Liver (tissue), 9 donors: Measurements from ENCODE around the gene COG2. TPM values are rescaled to one million over a fixed set of nuclear protein-coding genes. Genes with fewer than 3 reads are reported as not detected.

Source experiments
- DNase-seq: peaks from one replicate; pipeline ENCODE4 v3.0.0-alpha.2; 2017; ENCODE audit warnings: low spot score
- H3K27ac ChIP-seq, 2 donors: one replicate each; pipeline ENCODE4 v1.7.0; 2013; ENCODE audit warnings: inconsistent platforms in 2 of 2, low read length in 2 of 2, control low read depth in 1 of 2, low read depth in 1 of 2, mild to moderate bottlenecking in 1 of 2
- H3K27me3 ChIP-seq, 4 donors: one replicate each; pipeline versions ENCODE4 v1.6.1 to v1.7.0; 2013; ENCODE audit warnings: low read length in 3 of 4, inconsistent platforms in 1 of 4, mild to moderate bottlenecking in 1 of 4, moderate library complexity in 1 of 4; ENCODE audit not compliant: control insufficient read depth in 4 of 4, insufficient read depth in 4 of 4
- H3K36me3 ChIP-seq, 4 donors: one replicate each; pipeline versions ENCODE4 v1.6.1 to v1.7.0; 2013; ENCODE audit warnings: low read length in 3 of 4, mild to moderate bottlenecking in 3 of 4, low read depth in 1 of 4, moderate library complexity in 1 of 4; ENCODE audit not compliant: control insufficient read depth in 4 of 4, insufficient read depth in 3 of 4
- H3K4me1 ChIP-seq, 4 donors: one replicate each; pipeline versions ENCODE4 v1.6.1 to v1.7.0; 2013; ENCODE audit warnings: low read length in 3 of 4, mild to moderate bottlenecking in 3 of 4, moderate library complexity in 1 of 4; ENCODE audit not compliant: control insufficient read depth in 4 of 4, insufficient read depth in 4 of 4
- H3K4me3 ChIP-seq, 3 donors: one replicate each; pipeline versions ENCODE4 v1.6.1 to v1.7.0; 2013; ENCODE audit warnings: low read length in 3 of 3, control low read depth in 1 of 3, low read depth in 1 of 3, mild to moderate bottlenecking in 1 of 3
- H3K9ac ChIP-seq, 2 donors: one replicate each; pipeline ENCODE4 v1.7.0; 2013; ENCODE audit warnings: low read length in 2 of 2, mild to moderate bottlenecking in 2 of 2, moderate library complexity in 2 of 2, control low read depth in 1 of 2, low read depth in 1 of 2
- H3K9me3 ChIP-seq, 4 donors: one replicate each; pipeline versions ENCODE4 v1.6.1 to v1.7.0; 2013; ENCODE audit warnings: low read length in 3 of 4; ENCODE audit not compliant: control insufficient read depth in 4 of 4
- ATF3 ChIP-seq: IDR thresholded peaks from 2 replicates; pipeline ENCODE4 v1.6.1; 2016; ENCODE audit warnings: antibody characterized with exemption
- CTCF ChIP-seq: fragments of 150-350 bp; IDR thresholded peaks from 2 replicates; pipeline ENCODE4 v1.5.1; 2017; ENCODE audit warnings: improper control_type of control experiment, low read depth, low read length; ENCODE audit not compliant: missing input control
- HNF4A ChIP-seq, 2 donors: conservative IDR thresholded peaks; 2 replicates each; pipeline ENCODE4 v1.6.1; 2016; ENCODE audit warnings: antibody characterized with exemption in 2 of 2, mild to moderate bottlenecking in 2 of 2
- NR2F2 ChIP-seq: IDR thresholded peaks from 2 replicates; pipeline ENCODE4 v1.6.1; 2016; ENCODE audit warnings: antibody characterized with exemption
- RAD21 ChIP-seq, 2 donors: IDR thresholded peaks; 2 replicates each; pipeline ENCODE4 v1.6.1; 2016; ENCODE audit warnings: antibody characterized with exemption in 2 of 2, mild to moderate bottlenecking in 2 of 2
- REST ChIP-seq: IDR thresholded peaks from 2 replicates; pipeline ENCODE4 v1.6.1; 2016; ENCODE audit warnings: antibody characterized with exemption, mild to moderate bottlenecking
- SP1 ChIP-seq: IDR thresholded peaks from 2 replicates; pipeline ENCODE4 v1.6.1; 2018; ENCODE audit warnings: antibody characterized with exemption, mild to moderate bottlenecking
- WGBS: extraction: QIAGEN DNeasy Blood & Tissue Kit; methylation state at CpG from one replicate; pipeline ENCODE4 v1.1.7; 2013; 5-methylcytosine and 5-hydroxymethylcytosine counted together
- polyA plus RNA-seq, 2 donors: library from polyadenylated mRNA; stranded (reverse) in 1 of 2; unstranded in 1 of 2; fragments of 200-250 nt in 1 of 2; fragments of >200 nt in 1 of 2; fragmentation: Nextera tagmentation in 1 of 2; extraction: Ambion mirVana in 1 of 2; gene quantifications; one replicate each; pipeline versions ENCODE4 v1.2.1 to v1.2.3, GENCODE V29; 2013 to 2015
- total RNA-seq, 2 donors: library from RNA; depleted of rRNA; stranded (reverse); fragments of >200 nt; gene quantifications; one replicate each; pipeline ENCODE4 v1.2.3, GENCODE V29; 2014
- donor health status: healthy.
- donor health status: healthy.
- donor health status: healthy.
- donor health status: healthy.
- donor health status: healthy.

COG2 gene
- total and polyA plus RNA-seq, 4 donors = 6.4 to 16.1 (median 14.3) TPM

- 61% methylated on average over 2 of the region's 2 CpGs for WGBS
- Histone ChIP-seq H3K9ac (no peak overlapping the region), H3K9me3 (no peaks in the 10 kb centered on the region), H3K27me3 (no peaks in the 10 kb centered on the region), H3K36me3 (peaks cover 4 to 33% (median 19%) of the 10 kb centered on the region in 4 donors), H3K27ac (no peak overlapping the region), H3K4me3 (no peak overlapping the region), H3K4me1 (peaks cover 17 to 34% (median 25%) of the 10 kb centered on the region in 4 donors)
- TF ChIP-seq CTCF = no peak
- peak in 1 of 2 donors; percentile 28 for TF ChIP-seq HNF4A (conservative IDR thresholded peaks at IDR 0.05)
- TF ChIP-seq SP1 = peak; percentile 30
- DNase-seq = no peak
Observed at GRCh38 chr1:230681599-230681998, 39.3 kb downstream of the COG2 start.

GRCh38 chr1:230682274-230682673 is 40.0 kb downstream of the COG2 start:
- Histone ChIP-seq H3K4me3 (no peak overlapping the region), H3K9me3 (no peaks in the 10 kb centered on the region), H3K4me1 (peaks cover 17 to 34% (median 25%) of the 10 kb centered on the region in 4 donors), H3K9ac (no peak overlapping the region), H3K27me3 (no peaks in the 10 kb centered on the region), H3K27ac (no peak overlapping the region), H3K36me3 (peaks cover 5 to 36% (median 26%) of the 10 kb centered on the region in 4 donors)
- no peak for DNase-seq
- WGBS = 50% methylated on average over 3 of the region's 3 CpGs
- TF ChIP-seq SP1 = no peak
- peak in 1 of 2 donors; percentile 4 for TF ChIP-seq RAD21 (IDR thresholded peaks at IDR 0.05)
- TF ChIP-seq REST = no peak

GRCh38 chr1:230682882-230683610 is 40.8 kb downstream of the COG2 start:
- Histone ChIP-seq H3K27me3 (no peaks in the 10 kb centered on the region), H3K9me3 (no peaks in the 10 kb centered on the region), H3K9ac (no peak overlapping the region), H3K4me3 (no peak overlapping the region), H3K4me1 (peaks cover 17 to 34% (median 25%) of the 10 kb centered on the region in 4 donors), H3K27ac (no peak overlapping the region), H3K36me3 (peaks cover 5 to 34% (median 27%) of the 10 kb centered on the region in 4 donors)
- DNase-seq = no peak
- no peak for TF ChIP-seq NR2F2
- TF ChIP-seq ATF3 = no peak
- WGBS = 93% methylated on average over 9 of the region's 9 CpGs
